Cardiac fibroblast (primary cell): ENCODE measurements around the gene ANKRD13D.
A peak's percentile ranks its signal among the peaks of the same experiment; 100 is the strongest.

Experiments
- DNase-seq, 2 donors: peaks; one replicate each; pipeline versions ENCODE4 v3.0.0 to v3.0.0-alpha.2; 2010; ENCODE audit warnings: low read depth in 2 of 2
- H3K4me3 ChIP-seq, 2 donors: replicated peaks in 1 of 2; 1 replicate in 1 of 2; 2 replicates in 1 of 2; pipeline ENCODE4 v1.5.1; 2011; ENCODE audit warnings: low read depth in 2 of 2, low read length in 2 of 2, mild to moderate bottlenecking in 2 of 2, moderate library complexity in 1 of 2
- CTCF ChIP-seq: IDR thresholded peaks from one replicate; pipeline ENCODE4 v1.5.1; 2011; ENCODE audit warnings: low read depth, mild to moderate bottlenecking, low read length, inconsistent platforms

ANKRD13D gene

GRCh38 chr11:67345920-67346819, 57.1 kb downstream of the ANKRD13D start:
- peak; percentile 77 to 82 for DNase-seq
- TF ChIP-seq CTCF: peak; percentile 90
- no peak overlapping the region for H3K4me3 ChIP-seq

GRCh38 chr11:67347964-67348749, 59.1 kb downstream of the ANKRD13D start:
- TF ChIP-seq CTCF: no peak
- H3K4me3 ChIP-seq: no peak overlapping the region

GRCh38 chr11:67349036-67349435, 59.9 kb downstream of the ANKRD13D start:
- TF ChIP-seq CTCF: no peak
- no peak for DNase-seq
- H3K4me3 ChIP-seq: no peak overlapping the region

More at GRCh38 chr11:67347964-67348749, 59.1 kb downstream of the ANKRD13D start:
- no peak for DNase-seq

- no peak for TF ChIP-seq CTCF
Observed at GRCh38 chr11:67349457-67349856, 60.4 kb downstream of the ANKRD13D start.

GRCh38 chr11:67349928-67350465, 60.9 kb downstream of the ANKRD13D start:
- TF ChIP-seq CTCF: no peak
- no peak overlapping the region for H3K4me3 ChIP-seq
- DNase-seq: no peak

More at GRCh38 chr11:67349457-67349856, 60.4 kb downstream of the ANKRD13D start:
- DNase-seq: no peak
- H3K4me3 ChIP-seq: no peak overlapping the region

GRCh38 chr11:67351275-67352005, 62.3 kb downstream of the ANKRD13D start:
- DNase-seq: peak; percentile 87 to 88
- H3K4me3 ChIP-seq: peak overlapping the region in 1 of 2 donors; percentile 26
- peak; percentile 91 for TF ChIP-seq CTCF
